ENCODE data around the gene ATP6V0E1.
"Not testable (repeated sequence)": the region's sequence is repeated elsewhere in the genome, so short reads cannot be mapped to it uniquely, and the experiment has no call there.

The ATP6V0E1 gene

DNA sequence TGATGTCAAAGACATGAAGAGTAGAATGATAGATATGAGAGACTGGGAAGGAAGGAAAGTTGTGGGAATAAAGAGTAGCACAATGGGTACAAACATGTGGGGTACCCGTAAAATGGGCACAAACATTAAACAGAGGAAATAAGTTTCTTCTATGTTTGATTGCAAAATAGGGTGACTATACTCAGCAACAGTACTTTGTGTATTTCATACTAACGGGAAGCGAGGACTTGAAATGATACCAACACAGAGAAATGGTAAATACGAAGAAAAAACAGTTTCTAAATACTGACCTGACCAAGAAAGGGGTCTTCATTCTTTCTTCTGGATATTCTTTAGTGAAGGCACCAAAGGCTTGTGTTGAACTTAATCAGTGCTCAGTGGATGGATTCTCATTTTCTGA, 31.1 kb downstream of the ATP6V0E1 start:
- TF ChIP-seq, protein P1, sequence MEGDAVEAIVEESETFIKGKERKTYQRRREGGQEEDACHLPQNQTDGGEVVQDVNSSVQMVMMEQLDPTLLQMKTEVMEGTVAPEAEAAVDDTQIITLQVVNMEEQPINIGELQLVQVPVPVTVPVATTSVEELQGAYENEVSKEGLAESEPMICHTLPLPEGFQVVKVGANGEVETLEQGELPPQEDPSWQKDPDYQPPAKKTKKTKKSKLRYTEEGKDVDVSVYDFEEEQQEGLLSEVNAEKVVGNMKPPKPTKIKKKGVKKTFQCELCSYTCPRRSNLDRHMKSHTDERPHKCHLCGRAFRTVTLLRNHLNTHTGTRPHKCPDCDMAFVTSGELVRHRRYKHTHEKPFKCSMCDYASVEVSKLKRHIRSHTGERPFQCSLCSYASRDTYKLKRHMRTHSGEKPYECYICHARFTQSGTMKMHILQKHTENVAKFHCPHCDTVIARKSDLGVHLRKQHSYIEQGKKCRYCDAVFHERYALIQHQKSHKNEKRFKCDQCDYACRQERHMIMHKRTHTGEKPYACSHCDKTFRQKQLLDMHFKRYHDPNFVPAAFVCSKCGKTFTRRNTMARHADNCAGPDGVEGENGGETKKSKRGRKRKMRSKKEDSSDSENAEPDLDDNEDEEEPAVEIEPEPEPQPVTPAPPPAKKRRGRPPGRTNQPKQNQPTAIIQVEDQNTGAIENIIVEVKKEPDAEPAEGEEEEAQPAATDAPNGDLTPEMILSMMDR (IDR thresholded peaks at IDR 0.05; ENCODE audit: low read depth, low read length) = no peak
- DNase-seq (ENCODE audit: extremely low read depth, low read depth) = no peak

DNA sequence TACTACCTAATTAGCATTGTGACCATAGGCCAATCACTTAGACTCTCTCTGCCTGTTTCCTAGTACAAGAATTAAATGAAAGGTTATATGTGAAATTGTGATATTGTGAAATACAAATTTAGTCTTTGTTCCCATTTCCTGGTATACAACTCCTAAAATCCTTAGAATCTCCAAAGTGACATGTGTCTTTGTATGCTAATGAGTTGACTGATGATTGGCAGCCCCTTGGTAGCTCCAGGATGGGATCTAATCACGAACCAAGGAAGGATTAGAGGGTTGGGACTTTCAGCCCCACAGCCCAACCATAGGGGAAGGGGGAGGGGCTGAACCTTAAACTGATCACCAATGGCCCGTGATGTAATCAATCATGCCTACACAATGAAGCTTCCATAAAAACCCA, 31.6 kb downstream of the ATP6V0E1 start:
- TF ChIP-seq, protein P1 (IDR thresholded peaks at IDR 0.05; ENCODE audit: low read depth, low read length) = no peak
- DNase-seq (ENCODE audit: extremely low read depth, low read depth) = no peak

DNA sequence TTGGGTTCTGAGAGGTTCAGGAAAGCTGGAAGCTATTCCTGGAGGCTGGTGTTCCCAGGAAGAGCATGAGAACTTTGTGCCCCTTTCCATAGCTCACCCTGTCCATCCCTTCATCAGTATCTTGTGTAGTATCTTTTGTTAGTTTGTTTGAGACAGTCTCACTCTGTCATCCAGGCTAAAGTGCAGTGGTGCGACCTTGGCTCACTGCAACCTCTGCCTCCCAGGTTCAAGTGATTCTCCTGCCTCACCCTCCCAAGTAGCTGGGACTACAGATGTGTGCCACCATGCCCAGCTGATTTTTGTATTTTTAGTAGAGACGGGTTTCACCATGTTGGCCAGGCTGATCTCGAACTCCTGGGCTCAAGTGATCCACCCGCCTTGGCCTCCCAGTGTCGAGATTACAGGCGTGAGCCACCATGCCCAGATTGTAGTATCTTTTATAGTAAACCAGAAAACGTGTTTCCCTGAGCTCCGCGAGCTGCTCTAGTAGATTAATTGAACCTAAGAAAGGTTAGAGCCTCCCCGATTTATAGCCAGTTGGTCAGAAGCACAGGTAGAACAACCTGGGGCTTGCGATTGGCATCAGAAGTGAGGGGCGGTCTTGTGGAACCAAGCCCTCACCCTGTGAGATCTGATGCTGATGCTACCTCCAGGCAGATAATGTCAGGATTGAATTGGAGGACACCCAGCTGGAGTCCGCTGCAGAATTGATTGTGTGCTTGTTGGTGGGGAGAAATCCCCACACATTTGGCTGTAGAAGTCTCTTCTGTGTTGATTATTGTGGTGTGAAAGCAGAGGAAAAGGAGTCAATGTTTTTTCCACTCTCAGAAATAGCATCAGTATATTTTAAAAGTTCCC, 32.3 kb downstream of the ATP6V0E1 start:
- TF ChIP-seq, protein P1 (IDR thresholded peaks at IDR 0.05; ENCODE audit: low read depth, low read length) = no peak

DNA sequence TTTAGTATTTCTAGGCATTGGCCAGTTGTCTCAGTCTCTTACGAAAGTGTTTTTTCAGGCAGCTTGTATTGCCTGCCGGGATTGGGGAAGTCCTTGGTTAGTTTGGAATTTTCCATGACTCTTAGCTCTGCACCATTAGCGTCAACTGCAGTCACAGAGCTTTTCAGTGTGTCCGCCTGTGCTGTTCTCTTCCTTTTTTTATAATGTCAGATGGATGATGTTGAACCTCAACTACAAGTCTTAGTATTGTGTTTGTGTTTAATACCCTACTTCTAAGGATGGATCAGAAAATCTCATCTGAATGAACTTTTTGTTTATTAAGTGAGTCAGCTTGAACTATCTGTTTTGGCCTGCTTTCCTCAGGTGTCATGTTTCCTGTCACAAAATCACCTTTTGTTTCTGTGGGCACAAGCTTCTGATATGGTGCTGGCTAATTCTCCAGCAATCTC, 33.1 kb downstream of the ATP6V0E1 start:
- DNase-seq (ENCODE audit: extremely low read depth, low read depth) = peak; percentile 43
- TF ChIP-seq, protein P1 (IDR thresholded peaks at IDR 0.05; ENCODE audit: low read depth, low read length) = no peak

More for the DNA sequence above, 32.3 kb downstream of the ATP6V0E1 start:
- DNase-seq (ENCODE audit: extremely low read depth, low read depth) = no peak

DNA sequence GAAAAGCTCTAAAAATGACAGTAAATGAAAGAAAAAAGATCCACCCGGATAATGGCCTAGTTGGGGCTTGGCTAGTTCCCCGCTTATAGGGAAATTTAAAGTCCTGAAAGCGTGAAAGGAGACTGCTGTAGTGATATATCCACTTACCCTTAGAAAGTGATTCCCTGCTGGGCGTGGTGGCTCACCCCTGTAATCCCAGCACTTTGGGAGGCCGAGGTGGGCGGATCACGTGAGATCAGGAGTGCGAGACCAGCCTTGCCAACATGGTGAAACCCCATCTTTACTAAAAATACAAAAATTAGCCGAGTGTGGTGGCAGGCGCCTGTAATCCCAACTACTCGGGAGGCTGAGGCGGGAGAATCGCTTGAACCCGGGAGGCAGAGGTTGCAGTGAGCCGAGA, 33.5 kb downstream of the ATP6V0E1 start:
- DNase-seq (ENCODE audit: extremely low read depth, low read depth) = not testable (repeated sequence)

DNA sequence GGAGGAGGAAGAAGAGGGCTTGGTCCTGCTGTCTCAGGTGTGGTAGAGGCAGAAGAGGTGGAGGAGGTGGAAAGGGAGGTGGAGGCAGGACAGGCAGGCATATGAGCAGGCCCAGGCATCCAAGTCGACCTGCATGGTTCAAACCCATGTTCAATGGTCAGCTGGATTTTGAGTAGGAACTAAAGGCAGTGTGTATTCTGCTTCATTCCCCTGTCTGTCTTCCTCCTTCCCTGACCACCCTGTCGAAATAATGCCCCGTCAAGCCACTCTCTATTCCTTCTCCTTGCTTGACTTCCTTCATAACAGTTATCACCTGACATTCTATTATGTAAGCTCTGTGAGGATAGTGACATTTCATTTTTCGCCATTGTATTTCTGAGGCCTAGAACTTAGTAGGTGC, 34.8 kb downstream of the ATP6V0E1 start:
- no peak for DNase-seq (ENCODE audit: extremely low read depth, low read depth)
- TF ChIP-seq, protein P1 (IDR thresholded peaks at IDR 0.05; ENCODE audit: low read depth, low read length) = no peak

DNA sequence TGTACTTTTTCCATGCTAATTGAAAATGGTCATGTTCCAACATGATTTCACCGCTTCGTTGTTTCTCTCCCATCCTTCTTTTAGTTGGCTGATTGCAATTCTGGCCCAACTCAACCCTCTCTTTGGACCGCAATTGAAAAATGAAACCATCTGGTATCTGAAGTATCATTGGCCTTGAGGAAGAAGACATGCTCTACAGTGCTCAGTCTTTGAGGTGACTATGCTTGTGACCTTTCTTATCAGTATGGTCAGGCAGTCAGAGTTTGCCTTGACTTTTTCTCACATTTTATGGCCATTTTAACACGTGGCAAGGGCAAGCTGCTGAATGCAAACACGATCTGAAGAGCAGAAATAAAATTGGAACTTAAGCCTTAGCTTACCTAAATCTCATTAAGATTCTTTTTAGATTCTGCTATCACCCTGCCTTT, 36.6 kb downstream of the ATP6V0E1 start:
- TF ChIP-seq, protein P1 (IDR thresholded peaks at IDR 0.05; ENCODE audit: low read depth, low read length) = no peak

More for the DNA sequence above, 36.6 kb downstream of the ATP6V0E1 start:
- DNase-seq (ENCODE audit: extremely low read depth, low read depth) = no peak
